OCI-M2 (cell line): ENCODE data around the gene CTNND2.
A peak's percentile ranks its signal among the peaks of the same experiment; 100 is the strongest.

Experiments used
- DNase-seq: peaks from one replicate; lab custom pipeline; 2025; ENCODE audit not compliant: unreplicated experiment; lab: John Stamatoyannopoulos, UW

CTNND2 gene

GRCh38 chr5:11289208-11289607 is 615.0 kb downstream of the CTNND2 start:
- DNase-seq: no peak

- DNase-seq: no peak
Measured at GRCh38 chr5:11281842-11282241, 622.4 kb downstream of the CTNND2 start.

- DNase-seq: no peak
Measured at GRCh38 chr5:11277323-11277722, 626.9 kb downstream of the CTNND2 start.

GRCh38 chr5:11273180-11273903 is 630.9 kb downstream of the CTNND2 start:
- no peak for DNase-seq

GRCh38 chr5:11269515-11269914 is 634.7 kb downstream of the CTNND2 start:
- no peak for DNase-seq

- DNase-seq: no peak
Measured at GRCh38 chr5:11268891-11269290, 635.4 kb downstream of the CTNND2 start.

GRCh38 chr5:11266331-11266730 is 637.9 kb downstream of the CTNND2 start:
- no peak for DNase-seq

- DNase-seq: no peak
Measured at GRCh38 chr5:11261241-11261640, 643.0 kb downstream of the CTNND2 start.

GRCh38 chr5:11258001-11258400 is 646.2 kb downstream of the CTNND2 start:
- no peak for DNase-seq

GRCh38 chr5:11252523-11252922 is 651.7 kb downstream of the CTNND2 start:
- no peak for DNase-seq

GRCh38 chr5:11252075-11252474 is 652.2 kb downstream of the CTNND2 start:
- DNase-seq: no peak

- no peak for DNase-seq
Measured at GRCh38 chr5:11251247-11251646, 653.0 kb downstream of the CTNND2 start.

GRCh38 chr5:11248966-11249365 is 655.3 kb downstream of the CTNND2 start:
- DNase-seq: no peak

GRCh38 chr5:11247224-11247623 is 657.0 kb downstream of the CTNND2 start:
- no peak for DNase-seq

- no peak for DNase-seq
Measured at GRCh38 chr5:11240293-11241190, 663.7 kb downstream of the CTNND2 start.

GRCh38 chr5:11239261-11240015 is 664.8 kb downstream of the CTNND2 start:
- DNase-seq: no peak

- DNase-seq: peak; percentile 83
Measured at GRCh38 chr5:11234501-11234911, 669.7 kb downstream of the CTNND2 start.

GRCh38 chr5:11230890-11231289 is 673.4 kb downstream of the CTNND2 start:
- DNase-seq: no peak

- no peak for DNase-seq
Measured at GRCh38 chr5:11227064-11227463, 677.2 kb downstream of the CTNND2 start.

- DNase-seq: no peak
Measured at GRCh38 chr5:11224436-11225187, 679.6 kb downstream of the CTNND2 start.

GRCh38 chr5:11222169-11222568 is 682.1 kb downstream of the CTNND2 start:
- no peak for DNase-seq
